AG04449 (cell line): ENCODE data around the gene AP3S2.

Source experiments
- CTCF ChIA-PET: fragments of 350-600 bp; formaldehyde crosslinking; extraction: SDS; loops from one replicate; lab custom pipeline; 2021; ENCODE audit warnings: antibody characterized with exemption; lab: Yijun Ruan, JAX
- POLR2A ChIA-PET: fragments of 400-600, 350-600 bp; formaldehyde crosslinking; extraction: SDS; loops from one replicate; lab custom pipeline; 2020; ENCODE audit warnings: antibody characterized with exemption, inconsistent platforms; lab: Yijun Ruan, JAX
- DNase-seq: peaks from one replicate; pipeline ENCODE4 v3.0.0-alpha.2; 2010; ENCODE audit warnings: low read depth, low spot score
- H3K4me3 ChIP-seq: 2 replicates; pipeline ENCODE4 v1.5.1; 2011; ENCODE audit warnings: low read depth, mild to moderate bottlenecking, control low read depth, low read length
- CTCF ChIP-seq: IDR thresholded peaks from one replicate; pipeline ENCODE4 v1.5.1; 2011; ENCODE audit warnings: mild to moderate bottlenecking, moderate library complexity, low read length, control low read depth, inconsistent platforms; ENCODE audit not compliant: insufficient read depth; ENCODE audit errors: missing control alignments

AP3S2 gene

GRCh38 chr15:89912145-89912673 lies 18.4 kb upstream of the AP3S2 start:
- POLR2A ChIA-PET, result interaction anchor here (1.1 to 1.6 kb wide), 2 partner anchors 14 to 18 kb away, joined by 3 to 7 read pairs; partner anchors contain the start of gene AP3S2
- TF ChIP-seq CTCF, result no peak
- CTCF ChIA-PET, result interaction anchor here (1.0 to 3.2 kb wide), 8 partner anchors 13 to 172 kb away, joined by 3 to 15 read pairs (median 6); no protein-coding TSS in a partner anchor
- no peak for DNase-seq
- peak overlapping the region; percentile 71 for H3K4me3 ChIP-seq

- ChIA-PET POLR2A (no interaction called here), CTCF (interaction anchor here (1.0 to 3.2 kb wide), 5 partner anchors 12 to 160 kb away, joined by 3 to 15 read pairs (median 4); no protein-coding TSS in a partner anchor)
- H3K4me3 ChIP-seq, result no peak overlapping the region
- no peak for DNase-seq
- no peak for TF ChIP-seq CTCF
Measured at GRCh38 chr15:89910891-89911626, 17.3 kb upstream of the AP3S2 start.

GRCh38 chr15:89909611-89910010 lies 15.8 kb upstream of the AP3S2 start:
- no peak overlapping the region for H3K4me3 ChIP-seq
- no peak for DNase-seq
- ChIA-PET CTCF (interaction anchor here (1.1 to 3.2 kb wide), 3 partner anchors 11 to 162 kb away, joined by 3 to 12 read pairs (median 4); no protein-coding TSS in a partner anchor), POLR2A (no interaction called here)
- TF ChIP-seq CTCF, result no peak

GRCh38 chr15:89908226-89908625 lies 14.4 kb upstream of the AP3S2 start:
- no peak for DNase-seq
- CTCF ChIA-PET, result no interaction called here
- H3K4me3 ChIP-seq, result no peak overlapping the region
- TF ChIP-seq CTCF, result no peak
- POLR2A ChIA-PET, result no interaction called here

- ChIA-PET CTCF (no interaction called here), POLR2A (no interaction called here)
Measured at GRCh38 chr15:89907289-89907688, 13.5 kb upstream of the AP3S2 start.

More at GRCh38 chr15:89907289-89907688, 13.5 kb upstream of the AP3S2 start:
- no peak for DNase-seq
- no peak overlapping the region for H3K4me3 ChIP-seq
- TF ChIP-seq CTCF, result no peak
